ENCODE results near the gene ADAMTS17. TPM values are rescaled to one million over a fixed set of nuclear protein-coding genes. Genes with fewer than 3 reads are reported as not detected.
A peak's percentile ranks its signal among the peaks of the same experiment; 100 is the strongest.

The ADAMTS17 gene
- total RNA-seq, 1 donor from 2014 or later, result 1.5 TPM

DNA sequence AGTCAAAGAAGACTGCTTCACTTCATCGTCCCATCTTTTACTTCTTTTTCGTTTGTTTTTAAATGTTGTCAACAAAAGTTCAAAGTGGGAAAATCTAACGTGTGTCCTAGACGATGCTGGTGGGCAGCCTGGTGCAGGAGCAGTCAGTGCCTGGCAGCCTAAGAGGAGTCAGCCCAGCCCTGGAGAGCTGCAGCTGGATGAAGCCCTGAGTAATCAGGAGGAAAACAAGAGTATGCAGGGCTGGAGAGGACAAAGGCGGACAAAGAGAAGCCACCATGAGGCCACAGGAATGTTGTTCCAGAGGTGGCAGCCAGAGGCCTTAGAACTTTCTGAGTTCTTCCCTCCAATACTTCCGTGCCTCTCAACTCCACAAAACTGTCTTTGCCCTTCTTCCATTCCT is 5.7 kb downstream of the ADAMTS17 start:
- H3K4me3 Mint-ChIP-seq, result no peak overlapping the region
- H3K27me3 Mint-ChIP-seq (ENCODE audit: insufficient read depth, low read depth), result peaks cover 21% of the 10 kb centered on the region

DNA sequence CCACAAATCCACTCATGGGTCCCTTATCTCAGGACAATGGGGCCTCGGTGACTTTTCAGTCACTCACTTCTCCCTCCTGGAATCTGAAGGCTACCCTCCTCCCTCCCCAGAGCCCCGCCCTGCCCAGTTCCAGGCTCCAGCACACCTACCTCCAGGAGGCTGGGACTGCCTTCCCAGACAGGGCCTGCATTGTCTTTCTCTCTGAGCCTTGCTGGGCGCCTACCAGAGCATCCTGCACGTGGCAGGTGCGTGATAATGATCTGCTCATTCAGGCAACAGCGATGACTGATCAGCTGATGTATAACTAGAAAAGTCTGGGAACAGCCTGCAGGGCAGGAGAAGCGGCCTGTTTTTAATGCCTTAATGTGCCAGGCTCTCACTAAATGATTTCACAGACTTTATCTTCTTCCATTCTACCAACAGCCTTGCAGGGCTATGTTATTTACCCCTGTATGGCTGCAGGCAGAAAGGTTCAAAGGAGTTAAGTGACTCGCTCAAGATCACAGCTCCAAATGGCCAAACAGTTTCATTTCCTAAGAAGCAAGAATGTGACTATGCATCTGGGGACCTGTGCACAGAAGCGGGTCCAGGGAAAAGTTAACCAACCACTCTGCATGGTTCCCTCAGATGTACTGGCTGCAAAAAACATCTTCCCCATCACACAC is 6.3 kb downstream of the ADAMTS17 start:
- no peak overlapping the region for H3K4me2 ChIP-seq
- peaks cover 13% of the 10 kb centered on the region for H3K4me1 Mint-ChIP-seq
- peak; percentile 1 for DNase-seq (ENCODE audit: low spot score)
- no peaks in the 10 kb centered on the region for H3K9me3 ChIP-seq (ENCODE audit: low read depth)
- TF ChIP-seq, protein P1, sequence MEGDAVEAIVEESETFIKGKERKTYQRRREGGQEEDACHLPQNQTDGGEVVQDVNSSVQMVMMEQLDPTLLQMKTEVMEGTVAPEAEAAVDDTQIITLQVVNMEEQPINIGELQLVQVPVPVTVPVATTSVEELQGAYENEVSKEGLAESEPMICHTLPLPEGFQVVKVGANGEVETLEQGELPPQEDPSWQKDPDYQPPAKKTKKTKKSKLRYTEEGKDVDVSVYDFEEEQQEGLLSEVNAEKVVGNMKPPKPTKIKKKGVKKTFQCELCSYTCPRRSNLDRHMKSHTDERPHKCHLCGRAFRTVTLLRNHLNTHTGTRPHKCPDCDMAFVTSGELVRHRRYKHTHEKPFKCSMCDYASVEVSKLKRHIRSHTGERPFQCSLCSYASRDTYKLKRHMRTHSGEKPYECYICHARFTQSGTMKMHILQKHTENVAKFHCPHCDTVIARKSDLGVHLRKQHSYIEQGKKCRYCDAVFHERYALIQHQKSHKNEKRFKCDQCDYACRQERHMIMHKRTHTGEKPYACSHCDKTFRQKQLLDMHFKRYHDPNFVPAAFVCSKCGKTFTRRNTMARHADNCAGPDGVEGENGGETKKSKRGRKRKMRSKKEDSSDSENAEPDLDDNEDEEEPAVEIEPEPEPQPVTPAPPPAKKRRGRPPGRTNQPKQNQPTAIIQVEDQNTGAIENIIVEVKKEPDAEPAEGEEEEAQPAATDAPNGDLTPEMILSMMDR (IDR thresholded peaks at IDR 0.05), result no peak
- TF ChIP-seq EZH2phosphoT487 (IDR thresholded peaks at IDR 0.05), result no peak
- H3K4me3 Mint-ChIP-seq, result no peak overlapping the region
- no peaks in the 10 kb centered on the region for H3K9me3 Mint-ChIP-seq
- no peaks in the 10 kb centered on the region for H3K36me3 ChIP-seq
- H3K36me3 Mint-ChIP-seq, result no peaks in the 10 kb centered on the region
- H2AFZ ChIP-seq (replicated peaks), result no peak overlapping the region
- H3K79me2 ChIP-seq (ENCODE audit: low read depth), result no peaks in the 10 kb centered on the region
- no peaks in the 10 kb centered on the region for H3K4me1 ChIP-seq
- H3K9ac ChIP-seq, result no peak overlapping the region
- no peak overlapping the region for H3K27ac ChIP-seq
- H4K20me1 ChIP-seq (ENCODE audit: low read depth), result peaks cover 8% of the 10 kb centered on the region
- H3K27ac Mint-ChIP-seq, result no peak overlapping the region
- H3K27me3 Mint-ChIP-seq (ENCODE audit: insufficient read depth, low read depth), result peaks cover 19% of the 10 kb centered on the region
- H3K27me3 ChIP-seq, result peaks cover 15% of the 10 kb centered on the region
- H3K4me3 ChIP-seq, result no peak overlapping the region
- H3F3A ChIP-seq (ENCODE audit: low read depth), result peaks cover 7% of the 10 kb centered on the region

More for the DNA sequence above, 5.7 kb downstream of the ADAMTS17 start:
- H3K27ac ChIP-seq, result no peak overlapping the region
- H3K36me3 Mint-ChIP-seq, result no peaks in the 10 kb centered on the region
- H2AFZ ChIP-seq (replicated peaks), result no peak overlapping the region
- no peaks in the 10 kb centered on the region for H3K4me1 ChIP-seq
- no peak overlapping the region for H3K9ac ChIP-seq
- no peak overlapping the region for H3K4me3 ChIP-seq
- H3K27me3 ChIP-seq, result peaks cover 21% of the 10 kb centered on the region
- TF ChIP-seq, protein P1 (IDR thresholded peaks at IDR 0.05), result no peak
- TF ChIP-seq EZH2phosphoT487 (IDR thresholded peaks at IDR 0.05) (no peak), EZH2 (IDR thresholded peaks at IDR 0.05) (no peak)
- H3K27ac Mint-ChIP-seq, result no peak overlapping the region
- peaks cover 14% of the 10 kb centered on the region for H3K4me1 Mint-ChIP-seq
- H3K79me2 ChIP-seq (ENCODE audit: low read depth), result no peaks in the 10 kb centered on the region
- peaks cover 7% of the 10 kb centered on the region for H3F3A ChIP-seq (ENCODE audit: low read depth)
- DNase-seq (ENCODE audit: low spot score), result peak; percentile 8
- no peak overlapping the region for H3K4me2 ChIP-seq
- H3K36me3 ChIP-seq, result no peaks in the 10 kb centered on the region
- no peaks in the 10 kb centered on the region for H3K9me3 Mint-ChIP-seq
- no peaks in the 10 kb centered on the region for H3K9me3 ChIP-seq (ENCODE audit: low read depth)
- peaks cover 12% of the 10 kb centered on the region for H4K20me1 ChIP-seq (ENCODE audit: low read depth)

DNA sequence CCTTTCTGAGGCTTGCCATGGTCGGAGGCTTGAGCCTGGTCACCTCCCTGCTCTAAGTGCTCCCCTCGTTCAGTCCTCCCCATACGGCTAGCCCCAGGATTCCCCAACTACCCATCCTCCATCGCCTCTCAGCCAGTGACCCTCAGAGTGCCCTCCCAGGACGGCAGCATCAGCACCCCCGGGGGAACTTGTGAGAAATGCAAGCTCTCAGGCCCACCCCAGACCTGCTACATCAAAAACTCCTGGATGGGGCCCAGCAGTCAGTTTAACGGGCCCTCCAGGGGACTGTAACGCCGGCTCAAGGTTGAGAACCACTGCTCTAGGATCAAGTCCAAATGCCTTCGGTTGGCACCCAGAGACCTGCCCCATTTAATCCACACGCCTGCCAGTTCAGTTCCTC is 6.9 kb downstream of the ADAMTS17 start:
- H3K79me2 ChIP-seq (ENCODE audit: low read depth), result no peaks in the 10 kb centered on the region
- H3K4me3 Mint-ChIP-seq, result no peak overlapping the region
- no peak for DNase-seq (ENCODE audit: low spot score)
- peaks cover 13% of the 10 kb centered on the region for H3K27me3 Mint-ChIP-seq (ENCODE audit: insufficient read depth, low read depth)
- H3K9me3 ChIP-seq (ENCODE audit: low read depth), result no peaks in the 10 kb centered on the region
- peaks cover 2% of the 10 kb centered on the region for H4K20me1 ChIP-seq (ENCODE audit: low read depth)
- H2AFZ ChIP-seq (replicated peaks), result no peak overlapping the region
- H3K9me3 Mint-ChIP-seq, result no peaks in the 10 kb centered on the region
- H3K4me2 ChIP-seq, result no peak overlapping the region
- no peak overlapping the region for H3K4me3 ChIP-seq
- H3K27me3 ChIP-seq, result peaks cover 9% of the 10 kb centered on the region
- H3K9ac ChIP-seq, result no peak overlapping the region
- no peaks in the 10 kb centered on the region for H3K36me3 Mint-ChIP-seq
- H3K4me1 Mint-ChIP-seq, result peaks cover 11% of the 10 kb centered on the region
- H3K27ac Mint-ChIP-seq, result peak overlapping the region; percentile 94
- no peak overlapping the region for H3K27ac ChIP-seq
- no peaks in the 10 kb centered on the region for H3K36me3 ChIP-seq
- no peaks in the 10 kb centered on the region for H3K4me1 ChIP-seq
- peaks cover 4% of the 10 kb centered on the region for H3F3A ChIP-seq (ENCODE audit: low read depth)
- TF ChIP-seq EZH2 (IDR thresholded peaks at IDR 0.05) (no peak), EZH2phosphoT487 (IDR thresholded peaks at IDR 0.05) (no peak)
- TF ChIP-seq, protein P1 (IDR thresholded peaks at IDR 0.05), result no peak

Measured in neural progenitor cell (in vitro differentiated cells).